OCI-LY1 (cell line): ENCODE measurements around the gene SYTL4.

Experiments
- H2AFZ ChIP-seq: fragments of 200-600 bp; sonication (generic), shearing (Covaris generic); 2 replicates; pipeline ENCODE4 v1.6.0; 2014; ENCODE audit warnings: antibody characterized with exemption, mild to moderate bottlenecking, low read length
- H3F3A ChIP-seq: fragments of 200-600 bp; sonication (generic), shearing (Covaris generic); 2 replicates; pipeline ENCODE4 v1.6.0; 2014; ENCODE audit warnings: mild to moderate bottlenecking, antibody characterized with exemption, low read length, moderate library complexity; ENCODE audit not compliant: insufficient read depth
- H3K27ac ChIP-seq: fragments of 200-600 bp; sonication (generic); 2 replicates; pipeline ENCODE4 v1.5.1; 2014; ENCODE audit warnings: low read length, mixed run types, mild to moderate bottlenecking, low read depth; ENCODE audit not compliant: poor library complexity, severe bottlenecking
- H3K27me3 ChIP-seq: fragments of 200-600 bp; sonication (generic); 2 replicates; pipeline ENCODE4 v1.6.0; 2014; ENCODE audit warnings: antibody characterized with exemption, mild to moderate bottlenecking, low read length, moderate library complexity; ENCODE audit not compliant: insufficient read depth
- H3K36me3 ChIP-seq: fragments of 200-600 bp; sonication (generic); 2 replicates; pipeline ENCODE4 v1.6.1; 2014; ENCODE audit warnings: mild to moderate bottlenecking, antibody characterized with exemption, low read length, moderate library complexity, mixed read lengths; ENCODE audit not compliant: insufficient read depth
- H3K4me1 ChIP-seq: fragments of 200-600 bp; sonication (generic); 2 replicates; pipeline ENCODE4 v1.5.1; 2014; ENCODE audit warnings: mild to moderate bottlenecking, low read length, moderate library complexity; ENCODE audit not compliant: insufficient read depth, severe bottlenecking
- H3K4me2 ChIP-seq: fragments of 200-600 bp; sonication (generic), shearing (Covaris generic); 2 replicates; pipeline ENCODE4 v1.6.1; 2014; ENCODE audit warnings: low read length
- H3K4me3 ChIP-seq: fragments of 200-600 bp; sonication (generic); 2 replicates; pipeline ENCODE4 v1.5.1; 2014; ENCODE audit warnings: low read length, low read depth, mild to moderate bottlenecking, mixed read lengths; ENCODE audit not compliant: poor library complexity, severe bottlenecking
- H3K79me2 ChIP-seq: fragments of 200-600 bp; shearing (Covaris generic); 2 replicates; pipeline ENCODE4 v1.6.1; 2016; ENCODE audit warnings: mixed run types, low read length, mixed read lengths; ENCODE audit not compliant: insufficient read depth
- H3K9ac ChIP-seq: fragments of 200-600 bp; sonication (generic), shearing (Covaris generic); 2 replicates; pipeline ENCODE4 v1.6.1; 2014; ENCODE audit warnings: mild to moderate bottlenecking, low read length, mixed read lengths
- H3K9me2 ChIP-seq: fragments of 200-600 bp; sonication (generic), shearing (Covaris generic); 2 replicates; pipeline ENCODE4 v1.6.1; 2014; ENCODE audit warnings: low read depth, mild to moderate bottlenecking, low read length, mixed read lengths
- H3K9me3 ChIP-seq: fragments of 200-600 bp; shearing (Covaris generic); 2 replicates; pipeline ENCODE4 v1.6.1; 2014; ENCODE audit warnings: low read length, mixed read lengths
- H4K20me1 ChIP-seq: fragments of 200-600 bp; sonication (generic), shearing (Covaris generic); 2 replicates; pipeline ENCODE4 v1.6.0; 2016; ENCODE audit warnings: mild to moderate bottlenecking, low read length; ENCODE audit not compliant: insufficient read depth
- EZH2 ChIP-seq: fragments of 200-600 bp; sonication (generic), shearing (Covaris generic); IDR thresholded peaks from 2 replicates; pipeline ENCODE4 v1.8.0; 2017; ENCODE audit warnings: borderline replicate concordance, mixed run types, mild to moderate bottlenecking, antibody characterized with exemption, low read length, moderate library complexity, mixed read lengths
- TF ChIP-seq, protein P1 (sequence below): fragments of 200-600 bp; sonication (generic), shearing (Covaris generic); IDR thresholded peaks from 2 replicates; pipeline ENCODE4 v1.5.1; 2017; ENCODE audit warnings: mild to moderate bottlenecking, antibody characterized with exemption, low read length, moderate library complexity, mixed read lengths

SYTL4 gene

DNA sequence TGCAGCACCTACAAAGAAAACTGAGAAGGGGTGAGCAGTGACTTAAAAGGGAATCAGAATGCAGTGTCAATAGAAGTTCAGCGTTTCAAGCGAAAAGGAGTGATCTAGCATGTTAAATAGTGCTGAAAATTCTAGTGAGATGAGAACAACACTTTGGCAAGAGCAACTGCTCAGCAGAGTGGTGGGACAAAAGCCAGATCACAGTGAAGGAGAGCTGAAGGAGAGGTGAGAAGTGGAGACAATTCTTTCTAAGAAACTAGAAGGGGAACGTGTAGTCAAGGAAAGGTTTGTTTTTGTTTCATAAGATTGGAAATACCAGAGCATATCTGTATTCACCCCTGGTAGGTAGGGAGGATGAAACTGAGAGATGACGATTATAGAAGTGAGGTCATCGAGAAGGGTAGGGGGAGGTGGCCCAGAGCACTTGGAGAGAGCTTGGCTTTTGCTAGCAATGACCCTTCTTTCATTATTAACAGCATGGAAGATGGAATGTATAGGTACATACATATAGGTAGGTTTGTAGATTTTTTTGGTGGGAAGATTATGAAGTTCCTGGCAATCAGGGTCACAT, 54.2 kb downstream of the SYTL4 start:
- Histone ChIP-seq H3K9me3 (no peaks in the 10 kb centered on the region), H3K36me3 (no peaks in the 10 kb centered on the region), H4K20me1 (no peaks in the 10 kb centered on the region), H3K4me2 (no peak overlapping the region), H3K9me2 (no peaks in the 10 kb centered on the region), H3K4me3 (no peak overlapping the region), H3K27me3 (no peaks in the 10 kb centered on the region), H3K27ac (no peak overlapping the region), H3K9ac (no peak overlapping the region), H3K4me1 (no peaks in the 10 kb centered on the region), H3F3A (no peaks in the 10 kb centered on the region), H2AFZ (no peak overlapping the region), H3K79me2 (no peaks in the 10 kb centered on the region)
- TF ChIP-seq, protein P1, sequence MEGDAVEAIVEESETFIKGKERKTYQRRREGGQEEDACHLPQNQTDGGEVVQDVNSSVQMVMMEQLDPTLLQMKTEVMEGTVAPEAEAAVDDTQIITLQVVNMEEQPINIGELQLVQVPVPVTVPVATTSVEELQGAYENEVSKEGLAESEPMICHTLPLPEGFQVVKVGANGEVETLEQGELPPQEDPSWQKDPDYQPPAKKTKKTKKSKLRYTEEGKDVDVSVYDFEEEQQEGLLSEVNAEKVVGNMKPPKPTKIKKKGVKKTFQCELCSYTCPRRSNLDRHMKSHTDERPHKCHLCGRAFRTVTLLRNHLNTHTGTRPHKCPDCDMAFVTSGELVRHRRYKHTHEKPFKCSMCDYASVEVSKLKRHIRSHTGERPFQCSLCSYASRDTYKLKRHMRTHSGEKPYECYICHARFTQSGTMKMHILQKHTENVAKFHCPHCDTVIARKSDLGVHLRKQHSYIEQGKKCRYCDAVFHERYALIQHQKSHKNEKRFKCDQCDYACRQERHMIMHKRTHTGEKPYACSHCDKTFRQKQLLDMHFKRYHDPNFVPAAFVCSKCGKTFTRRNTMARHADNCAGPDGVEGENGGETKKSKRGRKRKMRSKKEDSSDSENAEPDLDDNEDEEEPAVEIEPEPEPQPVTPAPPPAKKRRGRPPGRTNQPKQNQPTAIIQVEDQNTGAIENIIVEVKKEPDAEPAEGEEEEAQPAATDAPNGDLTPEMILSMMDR: no peak
- no peak for TF ChIP-seq EZH2

DNA sequence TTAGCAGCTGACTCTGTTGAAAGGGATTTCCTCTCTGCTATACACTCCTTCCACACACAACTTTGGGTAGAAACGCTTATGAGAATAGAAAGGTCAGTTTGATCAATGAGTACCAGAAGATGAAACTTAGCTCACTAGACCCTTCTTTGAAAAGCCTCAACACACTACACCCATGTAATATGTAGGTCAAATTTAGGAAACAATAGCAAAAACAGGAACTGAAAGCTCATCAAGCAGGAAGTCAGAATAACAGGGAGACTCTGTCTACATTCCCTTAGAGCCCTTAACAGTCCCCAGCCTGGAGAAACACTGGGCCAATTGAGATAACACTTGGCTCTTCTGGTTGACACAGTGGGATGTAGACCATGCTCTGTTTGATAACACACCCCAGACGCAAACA, 57.2 kb downstream of the SYTL4 start:
- TF ChIP-seq, protein P1: no peak
- TF ChIP-seq EZH2: no peak
- Histone ChIP-seq H3K27me3 (no peaks in the 10 kb centered on the region), H3K4me1 (no peaks in the 10 kb centered on the region), H3K9me2 (no peaks in the 10 kb centered on the region), H3K9me3 (no peaks in the 10 kb centered on the region), H3K4me2 (no peak overlapping the region), H2AFZ (no peak overlapping the region), H3K79me2 (no peaks in the 10 kb centered on the region), H3K9ac (no peak overlapping the region), H3K4me3 (no peak overlapping the region), H3F3A (no peaks in the 10 kb centered on the region), H4K20me1 (no peaks in the 10 kb centered on the region), H3K27ac (no peak overlapping the region), H3K36me3 (no peaks in the 10 kb centered on the region)

DNA sequence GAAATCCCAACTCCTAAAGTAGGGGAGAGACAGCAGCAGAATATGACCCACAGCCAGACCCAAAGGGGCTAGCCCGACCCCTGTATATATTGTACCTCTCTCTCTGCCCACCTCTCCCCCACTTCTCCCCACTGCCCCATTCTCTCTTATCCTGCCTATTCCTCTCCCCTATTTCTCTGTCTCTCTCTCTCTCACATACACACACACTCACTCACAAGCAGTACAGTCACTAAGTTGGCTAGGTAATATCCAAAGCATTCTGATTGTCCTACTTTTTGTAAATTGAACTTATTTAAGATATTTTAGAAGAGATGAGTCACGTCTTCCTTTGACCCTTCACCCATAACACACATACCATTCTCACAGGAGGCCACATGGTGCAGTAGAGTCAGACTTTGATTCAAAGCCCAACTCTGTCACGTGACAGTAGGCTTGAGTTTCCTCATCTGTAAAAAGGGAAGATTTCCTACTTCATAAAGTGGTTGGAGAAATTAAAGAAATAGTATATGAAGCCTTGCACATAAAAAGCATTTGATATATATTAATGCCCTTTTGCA, 58.4 kb downstream of the SYTL4 start:
- no peaks in the 10 kb centered on the region for H3K9me2 ChIP-seq
- no peaks in the 10 kb centered on the region for H4K20me1 ChIP-seq
- no peaks in the 10 kb centered on the region for H3K9me3 ChIP-seq
- H3K36me3 ChIP-seq: no peaks in the 10 kb centered on the region
- no peak for TF ChIP-seq EZH2
- TF ChIP-seq, protein P1: no peak
- H3K27ac ChIP-seq: no peak overlapping the region
- H3K4me1 ChIP-seq: no peaks in the 10 kb centered on the region
- no peaks in the 10 kb centered on the region for H3K27me3 ChIP-seq
- H3K4me3 ChIP-seq: no peak overlapping the region
- no peak overlapping the region for H3K9ac ChIP-seq
- no peaks in the 10 kb centered on the region for H3F3A ChIP-seq
- H2AFZ ChIP-seq: no peak overlapping the region
- H3K4me2 ChIP-seq: no peak overlapping the region
- H3K79me2 ChIP-seq: no peaks in the 10 kb centered on the region
